Esophagus squamous epithelium (tissue), 4 donors: ENCODE measurements around the gene CD55.

Source experiments
- POLR2A ChIP-seq, 4 donors: fragments of 450-650 bp; IDR thresholded peaks; one replicate each; pipeline ENCODE4 v1.6.1; 2017; ENCODE audit warnings: antibody characterized with exemption in 4 of 4, mild to moderate bottlenecking in 4 of 4, moderate library complexity in 3 of 4
- TF ChIP-seq, protein P1 (sequence below), 6 experiments: fragments of 450-650 bp in 4 of 6; fragments of 200-600 bp in 2 of 6; sonication (generic) in 2 of 6; IDR thresholded peaks; one replicate each; pipeline ENCODE4 v1.5.1; 2016 to 2019; ENCODE audit warnings: antibody characterized with exemption in 6 of 6, mild to moderate bottlenecking in 4 of 6, moderate library complexity in 4 of 6

DNA sequence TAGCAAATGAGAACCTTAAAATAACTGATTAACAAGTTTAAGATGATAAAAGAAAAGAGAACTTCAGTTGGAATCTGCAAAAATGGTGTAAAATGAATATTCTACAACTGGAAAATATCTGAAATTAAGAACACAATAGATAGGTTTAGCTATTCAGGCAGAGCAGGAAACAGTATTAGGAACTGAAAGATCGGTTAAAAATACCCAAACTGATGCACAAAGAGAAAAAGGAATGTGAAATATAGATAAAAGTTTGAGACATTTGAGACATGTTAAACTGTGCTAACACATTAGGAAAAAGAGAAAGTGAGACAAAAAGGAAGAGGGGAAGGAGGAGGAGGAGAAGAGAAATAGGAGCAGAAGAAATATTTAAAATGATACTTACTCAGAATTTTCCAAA is 12.1 kb downstream of the CD55 start:
- TF ChIP-seq, protein P1, sequence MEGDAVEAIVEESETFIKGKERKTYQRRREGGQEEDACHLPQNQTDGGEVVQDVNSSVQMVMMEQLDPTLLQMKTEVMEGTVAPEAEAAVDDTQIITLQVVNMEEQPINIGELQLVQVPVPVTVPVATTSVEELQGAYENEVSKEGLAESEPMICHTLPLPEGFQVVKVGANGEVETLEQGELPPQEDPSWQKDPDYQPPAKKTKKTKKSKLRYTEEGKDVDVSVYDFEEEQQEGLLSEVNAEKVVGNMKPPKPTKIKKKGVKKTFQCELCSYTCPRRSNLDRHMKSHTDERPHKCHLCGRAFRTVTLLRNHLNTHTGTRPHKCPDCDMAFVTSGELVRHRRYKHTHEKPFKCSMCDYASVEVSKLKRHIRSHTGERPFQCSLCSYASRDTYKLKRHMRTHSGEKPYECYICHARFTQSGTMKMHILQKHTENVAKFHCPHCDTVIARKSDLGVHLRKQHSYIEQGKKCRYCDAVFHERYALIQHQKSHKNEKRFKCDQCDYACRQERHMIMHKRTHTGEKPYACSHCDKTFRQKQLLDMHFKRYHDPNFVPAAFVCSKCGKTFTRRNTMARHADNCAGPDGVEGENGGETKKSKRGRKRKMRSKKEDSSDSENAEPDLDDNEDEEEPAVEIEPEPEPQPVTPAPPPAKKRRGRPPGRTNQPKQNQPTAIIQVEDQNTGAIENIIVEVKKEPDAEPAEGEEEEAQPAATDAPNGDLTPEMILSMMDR (IDR thresholded peaks at IDR 0.05): no peak
- TF ChIP-seq POLR2A (IDR thresholded peaks at IDR 0.05): no peak
